Lung (tissue), 12 donors: ENCODE results near the gene GDAP1L1. TPM values are rescaled to one million over a fixed set of nuclear protein-coding genes. Genes with fewer than 3 reads are reported as not detected.
"Not testable (repeated sequence)": the region's sequence is repeated elsewhere in the genome, so short reads cannot be mapped to it uniquely, and the experiment has no call there.

Experiments
- ATAC-seq: fragments of 200-7000 bp; cut with Tn5 transposase; one replicate; pipeline ENCODE4 v1.9.1; 2020; ENCODE audit warnings: moderate number of reproducible peaks; ENCODE audit not compliant: insufficient read depth, low FRiP score
- DNase-seq, 3 donors: peaks; one replicate each; pipeline ENCODE4 v3.0.0-alpha.2; 2013 to 2017
- H3K27ac ChIP-seq, 2 donors: one replicate each; pipeline ENCODE4 v1.5.1; 2013; ENCODE audit warnings: mild to moderate bottlenecking in 2 of 2, moderate library complexity in 2 of 2, control low read depth in 1 of 2, inconsistent platforms in 1 of 2, low read depth in 1 of 2, low read length in 1 of 2
- H3K27me3 ChIP-seq, 3 donors: one replicate each; pipeline ENCODE4 v1.5.1; 2013; ENCODE audit warnings: low read length in 2 of 3; ENCODE audit not compliant: control insufficient read depth in 3 of 3, insufficient read depth in 3 of 3
- H3K36me3 ChIP-seq, 4 donors: one replicate each; pipeline ENCODE4 v1.5.1; 2013; ENCODE audit warnings: low read length in 4 of 4, mild to moderate bottlenecking in 1 of 4, moderate library complexity in 1 of 4; ENCODE audit not compliant: control insufficient read depth in 4 of 4, insufficient read depth in 4 of 4
- H3K4me1 ChIP-seq, 5 donors: one replicate each; pipeline ENCODE4 v1.5.1; 2013; ENCODE audit warnings: low read length in 5 of 5, mild to moderate bottlenecking in 2 of 5, moderate library complexity in 1 of 5; ENCODE audit not compliant: control insufficient read depth in 5 of 5, insufficient read depth in 5 of 5
- H3K4me3 ChIP-seq: one replicate; pipeline ENCODE4 v1.5.1; 2013; ENCODE audit warnings: mild to moderate bottlenecking, control low read depth, moderate library complexity
- H3K9ac ChIP-seq, 2 donors: one replicate each; pipeline ENCODE4 v1.5.1; 2013; ENCODE audit warnings: low read length in 2 of 2, control low read depth in 1 of 2; ENCODE audit not compliant: insufficient read depth in 1 of 2
- H3K9me3 ChIP-seq, 4 donors: one replicate each; pipeline ENCODE4 v1.5.1; 2013; ENCODE audit warnings: low read length in 3 of 4, mild to moderate bottlenecking in 1 of 4, moderate library complexity in 1 of 4; ENCODE audit not compliant: control insufficient read depth in 4 of 4, insufficient read depth in 3 of 4
- WGBS, 2 donors: extraction: QIAGEN DNeasy Blood & Tissue Kit; methylation state at CpG; one replicate each; pipeline ENCODE4 v1.1.7; 2013; 5-methylcytosine and 5-hydroxymethylcytosine counted together
- polyA plus RNA-seq, 2 donors: library from polyadenylated mRNA; stranded (reverse); fragments of 200-250 nt; gene quantifications; one replicate each; pipeline ENCODE4 v1.2.1, GENCODE V29; 2013
- total RNA-seq, 2 donors: library from RNA; depleted of rRNA in 1 of 2; stranded (reverse); fragments of >200 nt in 1 of 2; gene quantifications; one replicate each; pipeline ENCODE4 v1.2.1, GENCODE V29; 2014 to 2021
- TF ChIP-seq, protein P1 (sequence below): IDR thresholded peaks from 2 replicates; pipeline ENCODE4 v1.5.1; 2012; ENCODE audit warnings: mild to moderate bottlenecking; ENCODE audit errors: control extremely low read depth, extremely low read depth
- donor health status: control.
- donor health status: control.
- donor health status: Bipolar disorder and iron deficiency.
- donor health status: healthy.
- donor health status: DM: yes; HTN: yes; CAD: no.

The GDAP1L1 gene
- total and polyA plus RNA-seq, 4 donors, result 0.02 to 0.10 TPM; not detected in 2

DNA sequence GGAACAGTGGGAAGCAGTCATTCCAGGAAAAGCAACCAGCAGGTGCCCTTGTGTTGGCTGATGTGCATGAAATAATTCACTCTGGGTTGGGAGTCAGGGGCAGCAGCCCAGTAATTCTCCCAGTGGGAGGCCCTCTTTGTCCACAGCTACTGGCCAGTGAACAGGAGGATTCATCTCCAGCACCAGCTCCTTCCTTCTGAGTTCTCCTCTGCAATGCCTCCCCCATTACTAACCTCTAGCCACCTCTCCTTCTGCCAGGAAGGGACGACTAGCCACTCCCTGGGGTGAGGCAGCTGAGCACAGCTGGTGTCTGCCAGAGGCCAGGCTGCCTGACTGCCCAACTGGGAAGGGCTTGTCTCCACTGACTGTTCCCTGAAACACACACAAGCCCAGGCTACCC lies 77.2 kb downstream of the GDAP1L1 start:
- H3K9me3 ChIP-seq, result no peaks in the 10 kb centered on the region
- ATAC-seq (no peak), DNase-seq (peak in 1 of 3 donors; percentile 17)
- peaks cover 0 to 2% (median 0%) of the 10 kb centered on the region in 3 donors for H3K27me3 ChIP-seq
- H3K4me1 ChIP-seq, result no peaks in the 10 kb centered on the region
- TF ChIP-seq, protein P1, sequence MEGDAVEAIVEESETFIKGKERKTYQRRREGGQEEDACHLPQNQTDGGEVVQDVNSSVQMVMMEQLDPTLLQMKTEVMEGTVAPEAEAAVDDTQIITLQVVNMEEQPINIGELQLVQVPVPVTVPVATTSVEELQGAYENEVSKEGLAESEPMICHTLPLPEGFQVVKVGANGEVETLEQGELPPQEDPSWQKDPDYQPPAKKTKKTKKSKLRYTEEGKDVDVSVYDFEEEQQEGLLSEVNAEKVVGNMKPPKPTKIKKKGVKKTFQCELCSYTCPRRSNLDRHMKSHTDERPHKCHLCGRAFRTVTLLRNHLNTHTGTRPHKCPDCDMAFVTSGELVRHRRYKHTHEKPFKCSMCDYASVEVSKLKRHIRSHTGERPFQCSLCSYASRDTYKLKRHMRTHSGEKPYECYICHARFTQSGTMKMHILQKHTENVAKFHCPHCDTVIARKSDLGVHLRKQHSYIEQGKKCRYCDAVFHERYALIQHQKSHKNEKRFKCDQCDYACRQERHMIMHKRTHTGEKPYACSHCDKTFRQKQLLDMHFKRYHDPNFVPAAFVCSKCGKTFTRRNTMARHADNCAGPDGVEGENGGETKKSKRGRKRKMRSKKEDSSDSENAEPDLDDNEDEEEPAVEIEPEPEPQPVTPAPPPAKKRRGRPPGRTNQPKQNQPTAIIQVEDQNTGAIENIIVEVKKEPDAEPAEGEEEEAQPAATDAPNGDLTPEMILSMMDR, result no peak
- no peak overlapping the region for H3K27ac ChIP-seq
- 12 to 33% methylated on average over 1 of the region's 1 CpG for WGBS, 2 donors
- no peaks in the 10 kb centered on the region for H3K36me3 ChIP-seq
- H3K9ac ChIP-seq, result no peak overlapping the region
- no peak overlapping the region for H3K4me3 ChIP-seq

DNA sequence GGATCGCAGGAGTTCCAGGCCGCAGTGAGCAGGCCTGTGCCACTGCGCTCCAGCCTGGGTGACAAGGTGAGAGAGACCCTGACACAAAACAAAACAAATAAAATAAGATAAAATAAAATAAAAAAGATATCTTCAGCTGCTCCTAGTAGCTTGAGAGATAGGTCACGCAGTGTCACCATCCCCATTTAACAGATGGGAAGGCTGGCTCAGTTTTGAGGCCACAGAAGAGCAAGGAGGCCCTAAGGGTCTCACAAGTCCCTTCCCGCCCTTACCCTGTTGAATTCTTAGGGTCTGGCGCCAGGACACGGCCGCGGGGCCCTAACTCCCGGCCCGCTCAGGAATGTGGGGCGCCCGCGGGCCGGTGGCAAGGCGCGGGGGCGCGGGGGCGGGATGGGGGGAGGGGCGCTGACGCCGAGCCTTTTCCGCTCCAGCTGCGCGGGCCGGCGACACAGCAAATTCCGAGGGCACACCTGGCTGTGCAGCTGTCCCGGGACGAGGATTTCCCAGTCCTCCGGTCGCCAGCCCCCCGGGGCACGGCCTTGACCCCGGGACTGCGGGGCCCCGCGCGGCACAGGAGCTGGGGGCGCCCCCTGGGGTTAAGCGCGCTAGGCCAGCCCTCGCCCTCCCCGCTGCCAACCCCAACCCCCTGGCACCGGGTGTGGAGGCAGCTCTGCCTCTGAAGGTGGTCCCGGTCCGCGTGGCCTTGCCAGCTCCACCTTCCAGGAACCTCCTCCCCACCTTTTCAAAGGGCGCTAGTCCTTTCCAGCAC lies 79.5 kb downstream of the GDAP1L1 start:
- ATAC-seq, result no peak
- Histone ChIP-seq H3K36me3 (no peaks in the 10 kb centered on the region), H3K27me3 (peaks cover 0 to 2% (median 0%) of the 10 kb centered on the region in 3 donors), H3K4me3 (no peak overlapping the region), H3K9ac (no peak overlapping the region), H3K4me1 (peaks cover 0 to 3% (median 0%) of the 10 kb centered on the region in 5 donors), H3K9me3 (no peaks in the 10 kb centered on the region), H3K27ac (no peak overlapping the region)
- WGBS, 2 donors, result 14 to 18% methylated on average over 33 to 50 of the region's 50 CpGs
- TF ChIP-seq, protein P1, result no peak
- peak; percentile 6 to 35 (median 29) for DNase-seq

DNA sequence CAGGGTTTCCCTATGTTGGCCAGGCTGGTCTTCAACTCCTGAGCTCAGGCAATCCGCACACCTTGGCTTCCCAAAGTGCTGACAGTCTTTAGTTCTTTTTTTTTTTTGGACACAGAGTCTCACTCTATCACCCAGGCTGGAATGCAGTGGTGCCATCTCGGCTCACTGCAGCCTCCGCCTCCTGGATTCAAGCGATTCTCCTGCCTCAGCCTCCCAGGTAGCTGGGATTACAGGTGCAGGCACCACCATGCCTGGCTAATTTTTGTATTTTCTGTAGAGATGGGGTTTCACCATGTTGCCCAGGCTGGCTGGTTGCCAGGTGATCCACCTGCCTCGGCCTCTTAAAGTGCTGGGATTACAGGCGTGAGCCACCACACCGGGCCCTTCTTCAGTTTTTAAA lies 80.6 kb downstream of the GDAP1L1 start:
- H3K27me3 ChIP-seq, H3K9me3 ChIP-seq, H3K36me3 ChIP-seq, H3K4me1 ChIP-seq, H3K4me3 ChIP-seq, ATAC-seq, H3K9ac ChIP-seq, DNase-seq, H3K27ac ChIP-seq: not testable (repeated sequence)
- WGBS, 2 donors, result 89 to 93% methylated on average over 7 of the region's 7 CpGs

DNA sequence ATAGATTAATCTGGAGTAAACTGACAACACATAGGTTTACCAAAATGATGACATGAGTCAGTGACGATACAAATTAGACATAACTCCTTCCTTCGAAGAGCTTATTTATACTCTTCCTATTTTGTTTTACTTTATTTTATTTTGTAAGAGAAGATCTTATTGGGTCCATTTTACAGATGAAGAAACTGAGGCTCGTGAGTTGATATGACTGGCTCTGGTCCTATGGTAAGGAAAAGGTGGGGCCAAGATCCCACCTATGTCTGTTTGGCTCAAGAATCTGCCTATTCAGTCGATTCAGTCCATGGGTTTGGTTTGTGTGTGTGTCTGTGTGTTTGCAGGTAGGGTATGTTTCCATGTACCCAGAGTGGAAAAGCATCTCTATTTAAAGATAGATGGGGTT lies 81.3 kb downstream of the GDAP1L1 start:
- H3K36me3 ChIP-seq, result no peaks in the 10 kb centered on the region
- 92 to 95% methylated on average over 4 of the region's 4 CpGs for WGBS, 2 donors
- H3K27me3 ChIP-seq, result peaks cover 0 to 2% (median 0%) of the 10 kb centered on the region in 3 donors
- H3K9ac ChIP-seq, result no peak overlapping the region
- H3K4me1 ChIP-seq, result peaks cover 0 to 3% (median 0%) of the 10 kb centered on the region in 5 donors
- ATAC-seq, result no peak
- no peak for DNase-seq
- TF ChIP-seq, protein P1, result no peak
- no peak overlapping the region for H3K4me3 ChIP-seq
- no peaks in the 10 kb centered on the region for H3K9me3 ChIP-seq
- no peak overlapping the region for H3K27ac ChIP-seq

Other genes with a start within 250 kb of the GDAP1L1 start
- gene JPH2, start 60.1 kb upstream of the GDAP1L1 start, total RNA-seq, result 1 to 10 TPM; 2.8 to 9.2 TPM
- gene JPH2, start 60.1 kb upstream of the GDAP1L1 start, polyA plus RNA-seq, result 1 to 10 TPM; 2.5 to 2.6 TPM
- gene OSER1, start 36.5 kb upstream of the GDAP1L1 start, total RNA-seq, result 10 to 100 TPM; 25.3 to 30.1 TPM
- gene OSER1, start 36.5 kb upstream of the GDAP1L1 start, polyA plus RNA-seq, result 10 to 100 TPM; 22.6 to 32.9 TPM
- 10 to 100 TPM; 10.8 to 19.7 TPM for gene FITM2, start 63.9 kb downstream of the GDAP1L1 start, total RNA-seq
- 1 to 10 TPM; 2.7 to 5.1 TPM for gene FITM2, start 63.9 kb downstream of the GDAP1L1 start, polyA plus RNA-seq
- not detected for gene R3HDML, start 89.7 kb downstream of the GDAP1L1 start, total RNA-seq
- gene R3HDML, start 89.7 kb downstream of the GDAP1L1 start, polyA plus RNA-seq, result not detected
- 1 to 10 TPM in 1 of 2 donors, under 1 TPM in 1; 0.67 to 1.3 TPM for gene HNF4A, start 108.4 kb downstream of the GDAP1L1 start, total RNA-seq
- under 1 TPM; 0.14 TPM for gene HNF4A, start 108.4 kb downstream of the GDAP1L1 start, polyA plus RNA-seq
- gene TTPAL, start 228.6 kb downstream of the GDAP1L1 start, total RNA-seq, result 10 to 100 TPM in 1 of 2 donors, 1 to 10 TPM in 1; 7.0 to 13.8 TPM
- 1 to 10 TPM; 3.2 to 5.4 TPM for gene TTPAL, start 228.6 kb downstream of the GDAP1L1 start, polyA plus RNA-seq